ENCODE data around the gene TEAD2. TPM values are rescaled to one million over a fixed set of nuclear protein-coding genes. Genes with fewer than 3 reads are reported as not detected.

The TEAD2 gene
- total RNA-seq, 1 experiment from 2014 or later = 106 TPM

DNA sequence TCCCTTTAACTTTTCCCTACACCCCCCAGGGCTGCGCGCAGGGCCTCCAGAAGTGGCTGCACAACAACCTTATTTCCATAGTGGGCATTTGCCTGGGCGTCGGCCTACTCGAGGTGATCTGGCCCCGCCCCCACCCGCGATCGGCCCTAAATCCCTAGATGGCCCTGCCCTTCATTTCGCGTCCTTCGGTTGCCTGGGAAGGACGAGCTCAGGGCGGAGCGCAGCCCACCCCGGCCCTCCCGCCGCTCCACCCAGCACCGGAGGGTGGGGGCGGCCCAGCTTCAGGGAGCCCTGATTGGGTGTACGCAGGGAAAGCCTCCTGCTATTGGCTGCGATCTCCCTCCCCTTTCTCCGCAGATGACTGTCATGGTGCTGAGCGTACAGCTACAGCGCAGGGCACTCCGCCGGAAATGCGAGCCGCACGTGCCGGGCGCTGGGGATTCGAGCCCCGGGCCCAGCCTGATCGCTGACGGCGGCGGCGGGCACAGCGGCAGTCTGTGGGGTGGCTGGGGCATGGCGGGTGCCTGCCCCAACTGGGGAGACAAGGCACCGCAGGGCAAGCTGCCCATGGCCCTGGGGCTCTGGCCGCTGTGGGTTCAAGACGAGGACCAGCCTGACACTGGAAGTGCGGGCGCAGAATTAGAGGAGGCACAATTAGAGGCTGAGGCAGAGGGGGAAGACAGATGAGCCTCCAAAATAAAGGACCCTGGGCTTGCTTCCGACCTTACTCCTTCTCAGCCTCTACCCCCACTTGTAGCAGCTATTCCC, 22.7 kb downstream of the TEAD2 start (continued):
- TF ChIP-seq, protein P1, sequence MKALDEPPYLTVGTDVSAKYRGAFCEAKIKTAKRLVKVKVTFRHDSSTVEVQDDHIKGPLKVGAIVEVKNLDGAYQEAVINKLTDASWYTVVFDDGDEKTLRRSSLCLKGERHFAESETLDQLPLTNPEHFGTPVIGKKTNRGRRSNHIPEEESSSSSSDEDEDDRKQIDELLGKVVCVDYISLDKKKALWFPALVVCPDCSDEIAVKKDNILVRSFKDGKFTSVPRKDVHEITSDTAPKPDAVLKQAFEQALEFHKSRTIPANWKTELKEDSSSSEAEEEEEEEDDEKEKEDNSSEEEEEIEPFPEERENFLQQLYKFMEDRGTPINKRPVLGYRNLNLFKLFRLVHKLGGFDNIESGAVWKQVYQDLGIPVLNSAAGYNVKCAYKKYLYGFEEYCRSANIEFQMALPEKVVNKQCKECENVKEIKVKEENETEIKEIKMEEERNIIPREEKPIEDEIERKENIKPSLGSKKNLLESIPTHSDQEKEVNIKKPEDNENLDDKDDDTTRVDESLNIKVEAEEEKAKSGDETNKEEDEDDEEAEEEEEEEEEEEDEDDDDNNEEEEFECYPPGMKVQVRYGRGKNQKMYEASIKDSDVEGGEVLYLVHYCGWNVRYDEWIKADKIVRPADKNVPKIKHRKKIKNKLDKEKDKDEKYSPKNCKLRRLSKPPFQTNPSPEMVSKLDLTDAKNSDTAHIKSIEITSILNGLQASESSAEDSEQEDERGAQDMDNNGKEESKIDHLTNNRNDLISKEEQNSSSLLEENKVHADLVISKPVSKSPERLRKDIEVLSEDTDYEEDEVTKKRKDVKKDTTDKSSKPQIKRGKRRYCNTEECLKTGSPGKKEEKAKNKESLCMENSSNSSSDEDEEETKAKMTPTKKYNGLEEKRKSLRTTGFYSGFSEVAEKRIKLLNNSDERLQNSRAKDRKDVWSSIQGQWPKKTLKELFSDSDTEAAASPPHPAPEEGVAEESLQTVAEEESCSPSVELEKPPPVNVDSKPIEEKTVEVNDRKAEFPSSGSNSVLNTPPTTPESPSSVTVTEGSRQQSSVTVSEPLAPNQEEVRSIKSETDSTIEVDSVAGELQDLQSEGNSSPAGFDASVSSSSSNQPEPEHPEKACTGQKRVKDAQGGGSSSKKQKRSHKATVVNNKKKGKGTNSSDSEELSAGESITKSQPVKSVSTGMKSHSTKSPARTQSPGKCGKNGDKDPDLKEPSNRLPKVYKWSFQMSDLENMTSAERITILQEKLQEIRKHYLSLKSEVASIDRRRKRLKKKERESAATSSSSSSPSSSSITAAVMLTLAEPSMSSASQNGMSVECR (CRISPR knock-in tag; IDR thresholded peaks at IDR 0.05; ENCODE audit: borderline replicate concordance) = peak; percentile 95
- TF ChIP-seq MYBL2 (CRISPR knock-in tag; IDR thresholded peaks at IDR 0.05) (peak; percentile 95), JUN (CRISPR knock-in tag; IDR thresholded peaks at IDR 0.05) (peak; percentile 84; the same call in 1 of the 2 replicates), AR (CRISPR knock-in tag; IDR thresholded peaks at IDR 0.05) (no peak), CBFB (CRISPR knock-in tag; IDR thresholded peaks at IDR 0.05; ENCODE audit: low read depth) (no peak), NR3C1 (CRISPR knock-in tag; conservative IDR thresholded peaks at IDR 0.05; ENCODE audit: low read depth) (peak; percentile 91; the same call in 1 of the 2 replicates), NFATC4 (CRISPR knock-in tag; IDR thresholded peaks at IDR 0.05) (no peak), NFE2L1 (CRISPR knock-in tag; IDR thresholded peaks at IDR 0.05) (peak; percentile 94), ZNF219 (CRISPR knock-in tag; IDR thresholded peaks at IDR 0.05; ENCODE audit: borderline replicate concordance) (no peak), NR2C2 (CRISPR knock-in tag; IDR thresholded peaks at IDR 0.05) (peak; percentile 81)
- TF ChIP-seq, protein P2, sequence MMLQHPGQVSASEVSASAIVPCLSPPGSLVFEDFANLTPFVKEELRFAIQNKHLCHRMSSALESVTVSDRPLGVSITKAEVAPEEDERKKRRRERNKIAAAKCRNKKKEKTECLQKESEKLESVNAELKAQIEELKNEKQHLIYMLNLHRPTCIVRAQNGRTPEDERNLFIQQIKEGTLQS (CRISPR knock-in tag; conservative IDR thresholded peaks at IDR 0.05) = 0 out of 2 replicates have a peak, but pooled peaks have one; percentile 7
- TF ChIP-seq, protein P3, sequence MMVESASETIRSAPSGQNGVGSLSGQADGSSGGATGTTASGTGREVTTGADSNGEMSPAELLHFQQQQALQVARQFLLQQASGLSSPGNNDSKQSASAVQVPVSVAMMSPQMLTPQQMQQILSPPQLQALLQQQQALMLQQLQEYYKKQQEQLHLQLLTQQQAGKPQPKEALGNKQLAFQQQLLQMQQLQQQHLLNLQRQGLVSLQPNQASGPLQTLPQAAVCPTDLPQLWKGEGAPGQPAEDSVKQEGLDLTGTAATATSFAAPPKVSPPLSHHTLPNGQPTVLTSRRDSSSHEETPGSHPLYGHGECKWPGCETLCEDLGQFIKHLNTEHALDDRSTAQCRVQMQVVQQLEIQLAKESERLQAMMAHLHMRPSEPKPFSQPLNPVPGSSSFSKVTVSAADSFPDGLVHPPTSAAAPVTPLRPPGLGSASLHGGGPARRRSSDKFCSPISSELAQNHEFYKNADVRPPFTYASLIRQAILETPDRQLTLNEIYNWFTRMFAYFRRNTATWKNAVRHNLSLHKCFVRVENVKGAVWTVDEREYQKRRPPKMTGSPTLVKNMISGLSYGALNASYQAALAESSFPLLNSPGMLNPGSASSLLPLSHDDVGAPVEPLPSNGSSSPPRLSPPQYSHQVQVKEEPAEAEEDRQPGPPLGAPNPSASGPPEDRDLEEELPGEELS (CRISPR knock-in tag; IDR thresholded peaks at IDR 0.05) = peak; percentile 95

DNA sequence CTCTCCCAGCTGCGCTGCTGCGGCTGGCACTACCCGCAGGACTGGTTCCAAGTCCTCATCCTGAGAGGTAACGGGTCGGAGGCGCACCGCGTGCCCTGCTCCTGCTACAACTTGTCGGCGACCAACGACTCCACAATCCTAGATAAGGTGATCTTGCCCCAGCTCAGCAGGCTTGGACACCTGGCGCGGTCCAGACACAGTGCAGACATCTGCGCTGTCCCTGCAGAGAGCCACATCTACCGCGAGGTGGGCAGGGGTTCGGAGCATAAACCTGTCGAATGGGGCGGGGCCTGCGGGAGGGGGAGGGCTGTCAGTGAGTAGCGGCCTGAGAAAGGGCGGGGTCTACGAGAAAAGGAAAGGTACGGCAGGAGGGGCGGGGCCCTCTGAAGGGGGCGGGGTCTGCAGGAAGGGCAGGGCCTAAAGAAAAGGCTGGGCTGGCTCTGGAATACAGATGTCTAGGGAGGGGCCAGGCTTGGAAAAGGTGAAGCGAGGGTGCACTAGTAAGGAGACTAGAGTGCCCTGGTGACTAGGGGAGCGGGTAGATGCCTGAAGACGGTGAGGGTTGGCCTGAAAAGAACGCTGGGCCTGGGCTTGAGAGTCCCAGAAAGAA, 23.4 kb downstream of the TEAD2 start:
- DNase-seq (ENCODE audit: low spot score) (peak; percentile 100), ATAC-seq (peak; percentile 75)
- H3K27me3 Mint-ChIP-seq (ENCODE audit: low read depth) = peaks cover 45% of the 10 kb centered on the region
- H3K4me3 Mint-ChIP-seq = peak overlapping the region; percentile 83
- H3K27ac Mint-ChIP-seq = peak overlapping the region; percentile 95
- ChIA-PET POLR2A (interaction anchor here (0.5 to 1.7 kb wide), 5 partner anchors 22 to 1739 kb away, joined by 3 to 12 read pairs (median 5); partner anchors contain the start of genes ALDH16A1 and TEAD2), CTCF (interaction anchor here (0.5 to 3.5 kb wide), 27 partner anchors 8 to 241 kb away, joined by 3 to 20 read pairs (median 4); partner anchors contain the start of genes DKKL1, GFY and TEAD2)
- no peaks in the 10 kb centered on the region for H3K9me3 Mint-ChIP-seq
- H3K4me1 Mint-ChIP-seq = peaks cover 26% of the 10 kb centered on the region
- H3K36me3 Mint-ChIP-seq = peaks cover 34% of the 10 kb centered on the region
- TF ChIP-seq GTF2I (CRISPR knock-in tag; conservative IDR thresholded peaks at IDR 0.05) = no peak
- TF ChIP-seq, protein P4, sequence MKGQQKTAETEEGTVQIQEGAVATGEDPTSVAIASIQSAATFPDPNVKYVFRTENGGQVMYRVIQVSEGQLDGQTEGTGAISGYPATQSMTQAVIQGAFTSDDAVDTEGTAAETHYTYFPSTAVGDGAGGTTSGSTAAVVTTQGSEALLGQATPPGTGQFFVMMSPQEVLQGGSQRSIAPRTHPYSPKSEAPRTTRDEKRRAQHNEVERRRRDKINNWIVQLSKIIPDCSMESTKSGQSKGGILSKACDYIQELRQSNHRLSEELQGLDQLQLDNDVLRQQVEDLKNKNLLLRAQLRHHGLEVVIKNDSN (CRISPR knock-in tag; IDR thresholded peaks at IDR 0.05) = 0 out of 2 replicates have a peak, but pooled peaks have one; percentile 12
- no peak for TF ChIP-seq ZNF263 (CRISPR knock-in tag; IDR thresholded peaks at IDR 0.05; ENCODE audit: low read depth)
- no peak for TF ChIP-seq PRDM15 (CRISPR knock-in tag; IDR thresholded peaks at IDR 0.05)
- peak; percentile 42; the same call in 1 of the 2 replicates for TF ChIP-seq TEAD1 (CRISPR knock-in tag; IDR thresholded peaks at IDR 0.05)
- no peak for TF ChIP-seq JAZF1 (CRISPR knock-in tag; IDR thresholded peaks at IDR 0.05)
- no peak for TF ChIP-seq ETV6 (CRISPR knock-in tag; IDR thresholded peaks at IDR 0.05)

All from WTC11 (cell line).